IPS-NIHi7 (cell line): ENCODE results near the gene ARNT2.
"Not testable (repeated sequence)": the region's sequence is repeated elsewhere in the genome, so short reads cannot be mapped to it uniquely, and the experiment has no call there.

Source experiments
- DNase-seq: peaks from one replicate; pipeline ENCODE4 v3.0.0; 2012; ENCODE audit warnings: mixed read lengths; ENCODE audit errors: extremely low spot score

ARNT2 gene

GRCh38 chr15:80615783-80616391, 211.7 kb downstream of the ARNT2 start:
- DNase-seq: no peak

- no peak for DNase-seq
Observed at GRCh38 chr15:80618685-80619400, 214.7 kb downstream of the ARNT2 start.

DNA sequence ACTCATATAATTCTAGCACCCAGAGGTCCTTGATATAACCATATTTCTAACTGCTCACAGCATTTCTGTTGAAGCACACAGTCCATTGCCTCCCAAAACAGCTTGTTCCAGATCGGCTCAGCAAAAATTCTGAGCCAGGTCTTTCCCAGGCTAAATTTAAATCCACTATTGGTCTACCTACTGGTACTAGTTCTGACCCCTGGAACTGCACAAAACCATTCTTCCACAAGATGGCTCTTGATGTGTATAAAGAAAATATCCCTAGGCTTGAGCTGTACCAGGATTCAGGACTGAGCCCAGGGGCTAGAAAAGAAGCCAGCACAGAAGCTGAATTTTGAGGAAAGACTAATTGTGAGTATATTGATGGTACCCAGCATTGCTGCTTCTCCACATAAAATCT, 215.5 kb downstream of the ARNT2 start:
- no peak for DNase-seq

DNA sequence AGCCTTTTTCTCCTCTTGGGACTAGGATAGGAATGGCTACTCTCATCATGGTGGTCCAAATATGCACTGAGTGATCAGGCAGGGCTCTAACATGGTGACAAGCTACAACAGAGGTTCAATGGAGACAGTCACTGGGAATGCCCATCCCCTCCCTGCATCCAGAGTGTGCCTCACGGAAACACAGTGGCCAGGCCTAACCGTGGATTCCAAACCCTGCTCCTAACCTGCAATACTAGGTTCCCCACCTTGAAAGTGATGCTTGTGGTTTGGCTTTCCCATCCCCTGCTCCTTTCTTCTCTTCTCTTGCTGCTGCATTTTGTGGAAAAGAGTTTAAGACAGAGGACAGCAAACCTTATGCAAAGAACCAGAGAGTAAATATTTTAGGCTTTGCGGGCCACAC, 216.0 kb downstream of the ARNT2 start:
- DNase-seq: no peak

GRCh38 chr15:80620931-80621330, 216.7 kb downstream of the ARNT2 start:
- DNase-seq: no peak

DNA sequence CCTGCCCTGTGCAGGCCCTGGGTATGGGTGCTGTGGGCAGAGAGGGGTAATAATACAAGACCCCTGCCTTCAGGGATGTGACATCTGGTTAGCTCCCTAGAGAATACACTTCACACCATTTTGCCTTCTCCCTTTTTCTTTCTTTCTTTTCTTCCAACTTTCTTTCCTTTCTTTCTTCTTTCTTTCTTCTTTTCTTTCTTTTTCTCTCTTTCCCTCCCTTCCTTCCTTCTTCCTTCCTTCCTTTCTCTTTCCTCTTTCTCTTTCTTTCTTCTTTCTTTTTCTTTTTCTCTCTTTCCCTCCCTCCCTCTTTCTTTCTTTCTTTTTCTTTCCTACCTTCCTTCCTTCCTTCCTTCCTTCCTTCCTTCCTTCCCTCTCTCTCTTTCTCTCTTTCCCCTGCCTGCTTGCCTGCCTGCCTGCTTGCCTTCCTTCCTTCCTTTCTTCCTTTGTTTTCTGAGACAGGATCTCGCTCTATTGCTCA, 222.5 kb downstream of the ARNT2 start:
- DNase-seq: no peak

DNA sequence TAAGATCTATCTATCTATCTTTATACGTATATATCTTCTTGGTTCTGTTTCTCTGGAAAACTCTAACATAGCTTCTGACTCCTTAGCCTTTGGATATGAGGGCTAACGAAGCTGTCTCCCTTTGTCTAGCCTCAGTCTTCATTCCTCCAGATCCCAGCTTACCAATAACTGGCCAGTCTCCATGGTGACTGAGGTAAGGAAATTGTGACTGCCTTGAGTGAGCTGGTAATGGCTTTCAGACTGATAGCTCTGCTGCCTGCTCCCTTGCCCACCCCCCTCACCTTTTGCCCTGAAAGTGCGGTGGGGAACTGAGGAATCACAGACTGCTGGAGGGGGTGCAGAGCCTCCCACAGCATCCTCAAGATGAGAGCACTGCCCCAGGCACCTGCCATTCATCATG, 225.2 kb downstream of the ARNT2 start:
- DNase-seq: no peak

DNA sequence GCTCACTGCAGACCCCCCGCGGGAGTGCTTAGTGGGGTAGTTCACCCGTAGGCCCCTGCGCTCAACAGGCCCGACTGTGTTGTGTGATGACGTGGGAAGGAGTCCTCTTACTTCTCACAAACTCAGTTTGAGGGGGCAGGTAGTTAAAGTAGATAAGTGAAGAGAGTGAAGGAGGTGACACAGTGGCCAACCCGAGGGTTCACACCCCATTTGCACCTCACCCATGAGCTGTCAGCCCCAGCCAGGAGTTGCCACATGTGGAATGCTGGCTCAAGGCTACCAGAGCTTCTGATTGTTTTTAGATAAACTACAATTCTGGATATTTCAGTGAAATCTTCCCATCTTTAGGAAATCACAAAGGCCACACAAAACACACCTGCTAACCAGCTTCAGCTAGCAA, 226.8 kb downstream of the ARNT2 start:
- no peak for DNase-seq

GRCh38 chr15:80633221-80633620, 229.0 kb downstream of the ARNT2 start:
- no peak for DNase-seq

DNA sequence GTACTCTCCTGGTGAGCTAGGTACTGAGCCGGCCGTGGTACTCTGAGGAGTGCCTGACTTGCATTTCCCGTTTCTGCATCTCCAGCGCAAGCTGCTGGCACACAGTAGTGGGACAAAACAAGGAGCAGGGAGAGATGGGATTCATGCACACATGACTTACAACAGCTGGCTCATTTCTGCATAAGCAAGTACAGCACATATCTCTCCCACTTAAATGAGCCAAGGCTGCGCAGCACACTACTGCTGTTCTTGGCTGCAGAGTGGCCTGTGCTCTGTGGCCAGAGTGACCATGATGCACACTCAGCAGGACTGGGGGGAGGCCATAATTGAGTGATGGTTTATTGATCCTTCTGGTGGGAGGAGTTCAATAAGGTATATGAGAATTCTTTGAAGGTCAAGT, 231.8 kb downstream of the ARNT2 start:
- no peak for DNase-seq

- peak; percentile 67 for DNase-seq
Observed at GRCh38 chr15:80636675-80637074, 232.5 kb downstream of the ARNT2 start.

DNA sequence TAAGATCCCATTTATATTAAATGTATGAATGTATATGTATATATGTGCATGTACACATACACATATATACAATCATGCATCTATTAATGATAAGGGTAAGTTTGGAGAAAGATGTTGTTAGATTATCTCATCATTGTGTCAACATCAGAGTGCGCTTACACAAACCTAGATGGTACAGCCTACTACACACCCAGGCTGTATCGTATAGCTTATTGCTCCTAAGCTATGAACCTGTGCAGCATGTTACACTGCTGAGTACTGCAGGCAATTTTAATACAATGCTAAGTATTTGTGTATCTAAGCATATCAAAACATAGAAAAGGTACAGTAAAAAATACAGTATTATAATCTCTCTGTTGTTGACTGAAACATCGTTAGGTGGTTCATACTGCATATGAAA, 233.6 kb downstream of the ARNT2 start:
- no peak for DNase-seq

GRCh38 chr15:80638553-80639167, 234.5 kb downstream of the ARNT2 start:
- no peak for DNase-seq

DNA sequence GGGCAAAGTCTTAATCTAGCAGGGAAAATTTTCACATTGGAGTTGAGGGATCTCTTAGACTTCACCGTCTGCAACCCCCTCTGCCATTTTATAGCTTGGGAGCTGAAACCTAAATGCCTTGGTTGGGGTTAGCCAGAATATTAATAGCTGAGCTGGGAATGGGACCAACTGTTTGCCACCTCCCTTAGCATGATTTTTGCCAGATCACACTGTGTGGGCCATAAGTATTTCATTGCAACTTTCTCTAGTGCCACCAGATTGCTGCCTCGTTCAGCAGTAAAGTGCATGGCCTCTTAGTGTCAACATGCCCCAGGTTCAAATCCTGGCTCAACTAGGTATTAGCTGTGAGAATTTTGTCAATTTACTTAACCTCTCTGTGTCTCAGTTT, 235.0 kb downstream of the ARNT2 start:
- no peak for DNase-seq

DNA sequence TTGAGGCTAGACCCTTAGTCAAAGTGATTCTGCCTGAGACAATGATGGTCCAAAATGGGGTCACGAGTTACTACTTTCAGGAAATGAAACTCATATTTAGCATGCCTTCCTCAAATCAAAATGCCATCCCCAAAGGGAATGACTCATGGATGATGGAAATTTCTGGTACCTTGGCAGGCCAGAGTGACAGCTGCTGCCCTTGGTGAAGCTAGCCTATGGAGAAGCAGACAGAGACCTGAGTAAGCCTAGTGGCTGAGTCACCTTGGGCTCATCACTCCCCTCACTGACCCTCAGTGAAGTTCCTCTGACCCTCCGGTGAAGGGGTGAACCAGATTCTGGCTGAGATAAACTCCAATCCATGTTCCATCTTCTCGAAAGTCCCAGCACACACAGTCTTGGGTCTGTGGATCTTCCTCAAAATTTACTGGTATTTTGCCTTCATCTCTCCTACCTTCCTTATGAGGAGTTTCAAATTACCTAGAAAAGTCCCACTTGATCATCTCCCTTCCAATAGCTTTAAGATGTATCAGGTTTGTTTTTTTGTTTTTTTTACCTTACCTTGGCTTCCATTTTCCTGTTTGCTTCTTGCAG, 236.4 kb downstream of the ARNT2 start:
- no peak for DNase-seq

GRCh38 chr15:80641384-80641783, 237.2 kb downstream of the ARNT2 start:
- DNase-seq: no peak

- DNase-seq: no peak
Observed at GRCh38 chr15:80643431-80643951, 239.3 kb downstream of the ARNT2 start.

GRCh38 chr15:80645494-80646065, 241.4 kb downstream of the ARNT2 start:
- no peak for DNase-seq

DNA sequence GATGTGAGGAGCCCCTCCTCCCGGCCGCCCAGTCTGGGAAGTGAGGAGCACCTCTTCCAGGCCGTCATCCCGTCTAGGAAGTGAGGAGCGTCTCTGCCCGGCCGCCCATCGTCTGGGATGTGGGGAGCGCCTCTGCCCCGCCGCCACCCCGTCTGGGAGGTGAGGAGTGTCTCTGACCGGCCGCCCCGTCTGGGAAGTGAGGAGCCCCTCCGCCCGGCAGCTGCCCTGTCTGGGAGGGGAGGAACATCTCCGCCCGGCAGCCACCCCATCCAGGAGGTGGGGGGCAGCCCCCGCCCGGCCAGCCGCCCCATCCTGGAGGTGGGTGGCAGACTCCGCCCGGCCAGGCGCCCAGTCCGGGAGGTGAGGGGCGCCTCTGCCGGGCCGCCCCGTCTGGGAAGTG, 243.2 kb downstream of the ARNT2 start:
- DNase-seq: not testable (repeated sequence)
